Measurements from ENCODE around the gene VILL.
"Not testable (repeated sequence)": the region's sequence is repeated elsewhere in the genome, so short reads cannot be mapped to it uniquely, and the experiment has no call there.

The VILL gene

GRCh38 chr3:37987315-37987697 is 3.3 kb upstream of the VILL start:
- no peak for DNase-seq

GRCh38 chr3:37987751-37988179 is 2.8 kb upstream of the VILL start:
- no peak for DNase-seq

GRCh38 chr3:37988376-37988775 is 2.2 kb upstream of the VILL start:
- DNase-seq = not testable (repeated sequence)

GRCh38 chr3:37988931-37989525 is 1.6 kb upstream of the VILL start:
- no peak for DNase-seq

GRCh38 chr3:37989821-37990480 is 635 bp upstream of the VILL start:
- DNase-seq = no peak

GRCh38 chr3:37991109-37991508 is 523 bp downstream of the VILL start:
- DNase-seq = no peak

GRCh38 chr3:37991823-37992222 is 1.2 kb downstream of the VILL start:
- DNase-seq = no peak

- no peak for DNase-seq
Observed at GRCh38 chr3:37992271-37993066, 1.9 kb downstream of the VILL start.

- no peak for DNase-seq
Observed at GRCh38 chr3:37993067-37993455, 2.5 kb downstream of the VILL start.

- no peak for DNase-seq
Observed at GRCh38 chr3:37993460-37993819, 2.9 kb downstream of the VILL start.

GRCh38 chr3:37993820-37994638 is 3.4 kb downstream of the VILL start:
- DNase-seq = no peak

- DNase-seq = no peak
Observed at GRCh38 chr3:37994639-37994972, 4.0 kb downstream of the VILL start.

- DNase-seq = no peak
Observed at GRCh38 chr3:37995652-37996641, 5.4 kb downstream of the VILL start.

- DNase-seq = no peak
Observed at GRCh38 chr3:37996785-37997301, 6.3 kb downstream of the VILL start.

GRCh38 chr3:37997342-37997741 is 6.8 kb downstream of the VILL start:
- DNase-seq = no peak

GRCh38 chr3:37997791-37998370 is 7.3 kb downstream of the VILL start:
- DNase-seq = no peak

GRCh38 chr3:37999836-38000235 is 9.2 kb downstream of the VILL start:
- DNase-seq = no peak

- no peak for DNase-seq
Observed at GRCh38 chr3:38000242-38000916, 9.8 kb downstream of the VILL start.

- no peak for DNase-seq
Observed at GRCh38 chr3:38000965-38001455, 10.4 kb downstream of the VILL start.

- DNase-seq = no peak
Observed at GRCh38 chr3:38001456-38002081, 11.0 kb downstream of the VILL start.
